T-cell (primary cell): ENCODE measurements around the gene JARID2. TPM values are rescaled to one million over a fixed set of nuclear protein-coding genes. Genes with fewer than 3 reads are reported as not detected.

ENCODE experiments used
- ATAC-seq, 4 experiments: fragments of 200-7000 bp in 3 of 4; fragments of 150-1000 bp in 1 of 4; cut with Tn5 transposase; replicated peaks in 1 of 4; 1 replicate in 3 of 4; 2 replicates in 1 of 4; pipeline ENCODE4 v1.10.0; 2021; ENCODE audit warnings: moderate library complexity in 3 of 4, mild to moderate bottlenecking in 2 of 4, moderate number of reproducible peaks in 1 of 4
- CTCF ChIA-PET, 2 donors: fragments of 300-600 bp; sonication (Branson Sonifier 250); formaldehyde crosslinking; loops; one replicate each; lab custom pipeline; 2022; ENCODE audit warnings: antibody characterized with exemption in 2 of 2; lab: Charles Lee
- POLR2A ChIA-PET, 2 donors: fragments of 300-600 bp; sonication (Branson Sonifier 250); formaldehyde crosslinking; loops; one replicate each; lab custom pipeline; 2022; ENCODE audit warnings: antibody characterized with exemption in 2 of 2; lab: Charles Lee
- DNase-seq, 35 experiments: peaks; one replicate each; pipeline versions ENCODE4 v3.0.0 to v3.0.0-alpha.2; 2013 to 2023
- H3K27ac ChIP-seq: one replicate; pipeline ENCODE4 v1.5.1; 2013; ENCODE audit warnings: low read length
- H3K27me3 ChIP-seq, 2 experiments: replicated peaks in 1 of 2; 1 replicate in 1 of 2; 2 replicates in 1 of 2; pipeline versions ENCODE4 v1.6.1 to v1.7.0; 2013; ENCODE audit warnings: low read length in 1 of 2, mixed read lengths in 1 of 2; ENCODE audit not compliant: control insufficient read depth in 2 of 2, insufficient read depth in 2 of 2; ENCODE audit errors: extremely low read depth in 1 of 2
- H3K36me3 ChIP-seq, 2 donors: 1 replicate in 1 of 2; 2 replicates in 1 of 2; pipeline versions ENCODE4 v1.6.1 to v1.7.0; 2013; ENCODE audit warnings: low read length in 1 of 2; ENCODE audit not compliant: control insufficient read depth in 2 of 2, insufficient read depth in 1 of 2; ENCODE audit errors: extremely low read depth in 1 of 2
- H3K4me1 ChIP-seq, 2 experiments: 1 replicate in 1 of 2; 2 replicates in 1 of 2; pipeline versions ENCODE4 v1.6.1 to v1.7.0; 2013; ENCODE audit warnings: low read length in 2 of 2, mixed read lengths in 1 of 2; ENCODE audit not compliant: insufficient read depth in 2 of 2, control insufficient read depth in 1 of 2; ENCODE audit errors: extremely low read depth in 1 of 2
- H3K4me3 ChIP-seq, 2 donors: 1 replicate in 1 of 2; 2 replicates in 1 of 2; pipeline versions ENCODE4 v1.5.1 to v1.7.0; 2013; ENCODE audit warnings: mild to moderate bottlenecking in 2 of 2, low read length in 1 of 2, moderate library complexity in 1 of 2; ENCODE audit not compliant: control insufficient read depth in 1 of 2; ENCODE audit errors: extremely low read depth in 1 of 2
- H3K9me3 ChIP-seq: 2 replicates; pipeline ENCODE4 v1.7.0; 2013
- H3K27ac Mint-ChIP-seq, 2 donors: one replicate each; pipeline ENCODE4 v1.8.0; 2020 to 2021; ENCODE audit warnings: mild to moderate bottlenecking in 2 of 2, mixed read lengths in 2 of 2
- H3K27me3 Mint-ChIP-seq, 2 donors: one replicate each; pipeline ENCODE4 v1.8.0; 2021 to 2022; ENCODE audit warnings: mixed read lengths in 2 of 2
- H3K36me3 Mint-ChIP-seq: one replicate; pipeline ENCODE4 v1.8.0; 2021; ENCODE audit warnings: mixed read lengths
- H3K4me1 Mint-ChIP-seq, 3 donors: one replicate each; pipeline ENCODE4 v1.8.0; 2020 to 2022; ENCODE audit warnings: mixed read lengths in 3 of 3, mild to moderate bottlenecking in 1 of 3
- H3K4me3 Mint-ChIP-seq, 3 donors: one replicate each; pipeline ENCODE4 v1.8.0; 2020 to 2022; ENCODE audit warnings: mild to moderate bottlenecking in 3 of 3, mixed read lengths in 3 of 3, moderate library complexity in 3 of 3
- H3K9me3 Mint-ChIP-seq, 3 donors: one replicate each; pipeline ENCODE4 v1.8.0; 2020 to 2022; ENCODE audit warnings: mixed read lengths in 3 of 3
- WGBS: methylation state at CpG from one replicate; pipeline ENCODE4 v1.1.5; 2013; ENCODE audit warnings: missing lambda C conversion rate; ENCODE audit not compliant: insufficient coverage; 5-methylcytosine and 5-hydroxymethylcytosine counted together
- total RNA-seq, 35 experiments: library from RNA in 6 of 35; stranded (reverse) in 6 of 35; fragments of 120-200 nt in 1 of 35; gene quantifications; one replicate each; pipeline versions ENCODE4 v1.2.1 to v1.2.4 and lab custom pipeline; 2013 to 2026

JARID2 gene
- total RNA-seq, 5 donors from 2014 or later (not counting 1 experiment from before 2014, with no cell fraction given), result 19.8 to 27.9 (median 21.6) TPM

DNA sequence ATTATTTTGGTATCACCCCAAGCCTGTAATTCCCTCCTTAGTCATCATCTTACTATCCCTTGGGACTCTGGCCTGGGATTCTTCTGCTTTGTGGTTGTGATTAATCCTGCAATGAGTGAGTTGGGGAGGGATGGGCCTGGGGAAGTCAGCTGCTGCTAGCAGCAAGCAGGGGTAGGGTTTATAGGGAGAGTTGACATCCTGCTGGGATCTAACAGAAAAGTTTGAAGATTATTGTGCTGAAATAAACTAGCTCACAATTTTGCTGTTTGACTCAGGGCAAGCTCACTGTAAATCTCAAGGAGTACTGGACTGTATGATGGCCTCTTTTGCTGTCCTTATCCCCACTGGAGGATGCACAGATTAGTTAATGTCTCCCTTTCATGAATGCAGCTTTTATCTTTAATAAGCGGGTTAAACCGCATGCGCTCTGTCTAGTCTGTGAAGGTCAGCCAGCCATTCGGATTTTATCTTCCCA, 83.4 kb downstream of the JARID2 start:
- no peaks in the 10 kb centered on the region for H3K27me3 ChIP-seq
- Mint-ChIP-seq H3K27me3 (no peaks in the 10 kb centered on the region), H3K27ac (no peak overlapping the region), H3K9me3 (no peaks in the 10 kb centered on the region), H3K4me3 (peak overlapping the region in 1 of 3 donors; percentile 57), H3K4me1 (peaks cover 77 to 87% (median 87%) of the 10 kb centered on the region in 3 donors), H3K36me3 (no peaks in the 10 kb centered on the region)
- H3K36me3 ChIP-seq, result peaks cover 0 to 2% of the 10 kb centered on the region in 2 donors
- H3K9me3 ChIP-seq, result no peaks in the 10 kb centered on the region
- CTCF ChIA-PET, result interaction anchor here in 1 of 2 donors (0.8 kb wide), 1 partner anchor 113 kb away, joined by 3 read pairs; no protein-coding TSS in a partner anchor
- no peak for DNase-seq
- no peak overlapping the region for H3K4me3 ChIP-seq
- no peak overlapping the region for H3K27ac ChIP-seq
- H3K4me1 ChIP-seq, result peaks cover 16 to 34% of the 10 kb centered on the region in 2 experiments
- POLR2A ChIA-PET, result interaction anchor here in 1 of 2 donors (1.0 kb wide), 1 partner anchor 8 kb away, joined by 3 read pairs; no protein-coding TSS in a partner anchor
- WGBS, result no CpG with 5 or more reads among the region's 4 CpGs
- no peak for ATAC-seq

DNA sequence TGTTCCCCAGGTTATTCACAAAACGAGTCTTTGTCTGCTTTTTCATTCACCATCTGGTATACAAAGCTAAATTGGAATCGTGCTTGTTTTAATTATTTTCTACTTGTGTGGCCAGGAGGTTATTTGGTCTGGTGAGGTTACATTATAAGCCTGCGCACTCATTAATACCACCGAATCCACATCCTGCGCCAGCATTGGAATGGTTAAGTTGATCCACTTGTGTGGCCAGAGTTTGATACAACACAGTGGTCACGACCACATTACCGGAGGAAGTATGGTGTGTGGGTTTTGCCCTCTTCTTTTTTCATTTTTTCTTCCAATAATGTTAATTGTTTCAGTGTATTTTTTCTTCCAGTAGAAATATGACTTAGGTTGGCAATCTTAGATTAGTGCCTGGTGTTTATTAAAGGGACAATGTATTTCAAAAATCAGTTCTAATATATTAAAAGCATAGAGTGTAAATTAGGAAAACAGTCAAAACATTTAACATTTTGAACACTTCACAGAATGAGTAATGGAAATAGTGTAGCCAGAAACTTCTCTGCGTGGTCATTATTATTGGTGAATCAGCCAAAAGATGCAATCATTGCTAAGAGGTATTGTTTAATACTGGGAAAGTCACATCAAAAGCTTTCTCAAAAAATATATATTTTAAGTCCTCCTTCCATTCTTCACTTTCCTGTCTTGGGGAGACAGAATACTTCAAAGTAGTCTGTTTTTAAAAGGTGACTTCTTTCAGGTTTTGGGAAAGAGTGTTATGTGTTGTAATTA, 84.5 kb downstream of the JARID2 start:
- Histone ChIP-seq H3K27ac (no peak overlapping the region), H3K4me3 (no peak overlapping the region), H3K27me3 (no peaks in the 10 kb centered on the region), H3K36me3 (peaks cover 0 to 2% of the 10 kb centered on the region in 2 donors), H3K9me3 (no peaks in the 10 kb centered on the region), H3K4me1 (peaks cover 16 to 38% of the 10 kb centered on the region in 2 experiments)
- H3K9me3 Mint-ChIP-seq, result no peaks in the 10 kb centered on the region
- ATAC-seq, result no peak
- H3K36me3 Mint-ChIP-seq, result no peaks in the 10 kb centered on the region
- peak overlapping the region in 1 of 2 donors; percentile 40 for H3K27ac Mint-ChIP-seq
- H3K4me1 Mint-ChIP-seq, result peaks cover 82 to 92% (median 91%) of the 10 kb centered on the region in 3 donors
- ChIA-PET POLR2A (no interaction called here), CTCF (interaction anchor here in 1 of 2 donors (0.5 to 0.6 kb wide), 2 partner anchors 15 to 343 kb away, joined by 3 to 4 read pairs; no protein-coding TSS in a partner anchor)
- DNase-seq, result no peak
- no CpG with 5 or more reads among the region's 8 CpGs for WGBS
- H3K4me3 Mint-ChIP-seq, result peak overlapping the region in 1 of 3 donors; percentile 57
- H3K27me3 Mint-ChIP-seq, result no peaks in the 10 kb centered on the region

DNA sequence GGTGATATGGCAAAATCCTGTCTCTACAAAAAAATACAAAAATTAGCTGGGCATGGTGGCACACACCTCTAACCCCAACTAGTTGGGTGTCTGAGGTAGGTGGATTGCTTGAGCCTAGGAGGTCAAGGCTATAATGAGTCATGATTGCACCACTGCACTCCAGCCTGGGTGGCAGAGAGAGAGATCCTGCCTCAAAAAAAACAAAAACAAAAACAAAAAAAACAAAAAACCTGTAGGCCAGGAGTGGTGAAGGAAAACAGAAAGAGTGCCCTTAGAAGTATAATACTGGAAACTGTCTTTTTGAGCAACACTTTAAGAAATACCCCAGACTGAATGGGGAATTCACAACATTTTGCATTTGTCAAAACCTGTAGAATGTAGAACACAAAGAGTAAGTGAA, 85.3 kb downstream of the JARID2 start:
- H3K27ac Mint-ChIP-seq, result peak overlapping the region; percentile 19 to 63
- Histone ChIP-seq H3K4me3 (no peak overlapping the region), H3K9me3 (no peaks in the 10 kb centered on the region), H3K4me1 (peaks cover 16 to 39% of the 10 kb centered on the region in 2 experiments), H3K27ac (no peak overlapping the region), H3K27me3 (no peaks in the 10 kb centered on the region), H3K36me3 (peaks cover 0 to 2% of the 10 kb centered on the region in 2 donors)
- H3K27me3 Mint-ChIP-seq, result no peaks in the 10 kb centered on the region
- POLR2A ChIA-PET, result interaction anchor here in 1 of 2 donors (0.6 kb wide), 1 partner anchor 107 kb away, joined by 6 read pairs; no protein-coding TSS in a partner anchor
- CTCF ChIA-PET, result interaction anchor here in 1 of 2 donors (0.5 kb wide), 1 partner anchor 344 kb away, joined by 4 read pairs; no protein-coding TSS in a partner anchor
- ATAC-seq (no peak), DNase-seq (no peak)
- no peaks in the 10 kb centered on the region for H3K9me3 Mint-ChIP-seq
- H3K4me1 Mint-ChIP-seq, result peaks cover 87 to 94% (median 92%) of the 10 kb centered on the region in 3 donors
- H3K36me3 Mint-ChIP-seq, result no peaks in the 10 kb centered on the region
- peak overlapping the region in 2 of 3 donors; percentile 32 to 57 for H3K4me3 Mint-ChIP-seq

DNA sequence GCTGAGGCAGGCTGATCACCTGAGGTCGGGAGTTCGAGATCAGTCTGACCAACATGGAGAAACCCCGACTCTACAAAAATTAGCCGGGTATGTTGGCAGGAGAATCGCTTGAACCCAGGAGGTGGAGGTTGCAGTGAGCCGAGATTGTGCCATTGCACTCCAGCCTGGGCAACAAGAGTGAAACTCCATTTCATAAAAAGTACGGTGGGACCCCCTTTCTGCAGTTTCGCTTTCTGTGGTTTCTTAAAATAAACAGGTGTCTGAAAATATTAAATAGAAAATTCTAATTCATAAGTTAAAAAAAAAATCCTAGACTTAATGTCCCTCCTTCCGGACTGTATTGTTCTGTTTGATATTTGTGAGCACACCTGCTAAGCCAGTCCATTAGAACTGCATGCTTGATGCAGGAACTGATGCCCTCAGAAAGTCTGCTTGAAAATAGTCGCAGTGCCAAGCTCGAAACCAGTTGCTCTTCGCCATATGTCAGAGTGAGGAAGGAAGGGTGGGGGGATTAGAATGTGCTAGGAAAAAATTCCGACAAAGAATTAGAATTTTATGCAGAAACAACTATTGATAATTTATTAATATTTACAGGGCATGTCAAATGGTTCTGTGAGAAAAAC, 85.9 kb downstream of the JARID2 start:
- H3K27ac Mint-ChIP-seq, result no peak overlapping the region

DNA sequence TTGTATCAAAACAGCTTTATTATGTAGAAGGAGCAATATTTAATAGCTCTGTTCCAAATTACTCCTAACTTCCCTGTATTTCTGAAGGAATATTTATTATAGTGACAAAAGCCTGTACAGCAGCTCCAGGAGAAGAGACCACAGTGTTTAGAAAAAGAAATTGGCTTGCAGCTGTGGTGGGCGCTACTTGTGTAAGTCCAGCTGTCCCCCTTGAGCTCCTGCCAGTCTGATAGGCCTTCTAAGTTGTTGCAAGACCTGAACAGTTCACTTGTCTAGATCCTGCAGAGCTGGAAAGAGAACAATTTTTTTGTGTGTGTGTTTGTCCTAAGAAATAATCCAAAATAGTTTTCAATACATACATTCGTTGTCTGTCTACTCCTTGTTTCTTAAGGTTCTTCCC, 86.6 kb downstream of the JARID2 start:
- Mint-ChIP-seq H3K27me3 (no peaks in the 10 kb centered on the region), H3K27ac (no peak overlapping the region), H3K4me3 (no peak overlapping the region), H3K4me1 (peaks cover 89 to 93% (median 90%) of the 10 kb centered on the region in 3 donors), H3K9me3 (no peaks in the 10 kb centered on the region), H3K36me3 (no peaks in the 10 kb centered on the region)
- H3K4me3 ChIP-seq, result no peak overlapping the region
- no peak for ATAC-seq
- H3K9me3 ChIP-seq, result no peaks in the 10 kb centered on the region
- no peak overlapping the region for H3K27ac ChIP-seq
- H3K27me3 ChIP-seq, result no peaks in the 10 kb centered on the region
- H3K4me1 ChIP-seq, result peaks cover 21 to 34% of the 10 kb centered on the region in 2 experiments
- WGBS, result 100% methylated on average over 1 of the region's 2 CpGs
- no peak for DNase-seq
- H3K36me3 ChIP-seq, result peaks cover 0 to 2% of the 10 kb centered on the region in 2 donors
- ChIA-PET POLR2A (interaction anchor here (0.6 to 1.4 kb wide), 4 partner anchors 8 to 109 kb away, joined by 4 to 10 read pairs (median 6); no protein-coding TSS in a partner anchor), CTCF (interaction anchor here (0.6 to 1.0 kb wide), 5 partner anchors 12 to 94 kb away, joined by 3 to 4 read pairs (median 4); no protein-coding TSS in a partner anchor)

More for the DNA sequence above, 85.9 kb downstream of the JARID2 start:
- no peaks in the 10 kb centered on the region for H3K27me3 ChIP-seq
- H3K4me1 Mint-ChIP-seq, result peaks cover 89 to 94% (median 90%) of the 10 kb centered on the region in 3 donors
- H3K4me1 ChIP-seq, result peaks cover 18 to 34% of the 10 kb centered on the region in 2 experiments
- H3K27ac ChIP-seq, result no peak overlapping the region
- WGBS, result 85% methylated on average over 5 of the region's 13 CpGs
- no peaks in the 10 kb centered on the region for H3K9me3 Mint-ChIP-seq
- no peak overlapping the region for H3K4me3 ChIP-seq
- ATAC-seq (no peak), DNase-seq (no peak)
- POLR2A ChIA-PET, result interaction anchor here (0.5 to 1.4 kb wide), 3 partner anchors 14 to 220 kb away, joined by 4 to 8 read pairs (median 6); no protein-coding TSS in a partner anchor
- no peaks in the 10 kb centered on the region for H3K36me3 Mint-ChIP-seq
- peaks cover 0 to 2% of the 10 kb centered on the region in 2 donors for H3K36me3 ChIP-seq
- peak overlapping the region in 2 of 3 donors; percentile 40 to 57 for H3K4me3 Mint-ChIP-seq
- CTCF ChIA-PET, result interaction anchor here (0.8 to 1.0 kb wide), 3 partner anchors 11 to 47 kb away, joined by 3 to 4 read pairs (median 4); no protein-coding TSS in a partner anchor
- no peaks in the 10 kb centered on the region for H3K9me3 ChIP-seq
- H3K27me3 Mint-ChIP-seq, result no peaks in the 10 kb centered on the region

DNA sequence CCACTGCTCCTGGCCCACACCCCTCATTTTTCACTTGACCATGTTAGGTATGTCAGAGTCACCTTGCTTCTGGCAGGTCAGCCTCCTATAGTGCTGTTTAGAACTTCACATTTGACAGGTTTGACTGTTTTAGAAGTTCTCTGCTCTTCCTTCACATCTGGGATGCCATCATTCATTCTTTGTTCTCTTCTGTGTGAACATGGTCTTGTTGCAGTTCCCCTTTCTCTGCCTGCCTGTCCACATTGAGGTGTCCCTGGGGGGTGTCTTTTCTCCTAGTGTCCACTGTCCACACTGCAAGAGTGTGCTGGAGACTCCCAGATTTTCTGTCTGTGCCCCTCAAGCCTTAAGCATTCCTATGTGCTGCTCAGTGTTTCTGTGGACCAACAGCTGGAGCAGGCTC, 89.5 kb downstream of the JARID2 start:
- Histone ChIP-seq H3K4me1 (peaks cover 16 to 37% of the 10 kb centered on the region in 2 experiments), H3K4me3 (no peak overlapping the region), H3K27ac (no peak overlapping the region), H3K27me3 (no peaks in the 10 kb centered on the region), H3K9me3 (no peaks in the 10 kb centered on the region), H3K36me3 (no peaks in the 10 kb centered on the region)
- no peak for DNase-seq
- H3K27me3 Mint-ChIP-seq, result no peaks in the 10 kb centered on the region
- no peak overlapping the region for H3K4me3 Mint-ChIP-seq
- ChIA-PET POLR2A (no interaction called here), CTCF (no interaction called here)
- H3K27ac Mint-ChIP-seq, result peak overlapping the region in 1 of 2 donors; percentile 57
- no peaks in the 10 kb centered on the region for H3K36me3 Mint-ChIP-seq
- ATAC-seq, result no peak
- no peaks in the 10 kb centered on the region for H3K9me3 Mint-ChIP-seq
- H3K4me1 Mint-ChIP-seq, result peaks cover 84 to 88% (median 86%) of the 10 kb centered on the region in 3 donors
